GM12878 (cell line): ENCODE results near the gene TCOF1.

Experiments used
- BHLHE40 ChIP-seq, 2 experiments: fragments of 450-650 bp in 1 of 2; IDR thresholded peaks; 2 replicates each; pipeline ENCODE4 v1.6.1; 2011 to 2017; ENCODE audit warnings: low read depth in 2 of 2, borderline replicate concordance in 1 of 2, improper control_type of control experiment in 1 of 2, low read length in 1 of 2, mild to moderate bottlenecking in 1 of 2
- CREB1 ChIP-seq: IDR thresholded peaks from 2 replicates; pipeline ENCODE4 v1.6.1; 2012; ENCODE audit warnings: low read depth, mild to moderate bottlenecking, inconsistent platforms
- CTCF ChIP-seq, 3 experiments: IDR thresholded peaks in 2 of 3; conservative IDR thresholded peaks in 1 of 3; 2 replicates each; pipeline ENCODE4 v1.5.1; 2011; ENCODE audit warnings: low read depth in 3 of 3, low read length in 3 of 3, mild to moderate bottlenecking in 3 of 3, control low read depth in 2 of 3, moderate library complexity in 2 of 3, inconsistent platforms in 1 of 3, mixed read lengths in 1 of 3; ENCODE audit not compliant: control insufficient read depth in 2 of 3, insufficient read depth in 1 of 3; ENCODE audit errors: extremely low read depth in 1 of 3
- E2F4 ChIP-seq: IDR thresholded peaks from 2 replicates; pipeline ENCODE4 v1.6.1; 2012; ENCODE audit warnings: low read depth, low read length, improper control_type of control experiment
- IRF3 ChIP-seq: fragments of 450-650 bp; IDR thresholded peaks from 2 replicates; pipeline ENCODE4 v1.6.1; 2014; ENCODE audit warnings: mild to moderate bottlenecking
- JUND ChIP-seq: IDR thresholded peaks from 2 replicates; pipeline ENCODE4 v1.6.1; 2012; ENCODE audit warnings: low read depth, mild to moderate bottlenecking, low read length, improper control_type of control experiment, moderate library complexity
- NFYA ChIP-seq: IDR thresholded peaks from 2 replicates; pipeline ENCODE4 v1.6.1; 2011; ENCODE audit warnings: low read depth, mild to moderate bottlenecking, low read length, improper control_type of control experiment, borderline replicate concordance
- POLR2A ChIP-seq: IDR thresholded peaks from 2 replicates; pipeline ENCODE4 v1.6.1; 2011; ENCODE audit warnings: low read depth, mild to moderate bottlenecking, low read length
- POLR2AphosphoS5 ChIP-seq: IDR thresholded peaks from 2 replicates; pipeline ENCODE4 v1.6.1; 2011; ENCODE audit warnings: mild to moderate bottlenecking, low read length, inconsistent platforms
- RCOR1 ChIP-seq: conservative IDR thresholded peaks from 2 replicates; pipeline ENCODE4 v1.6.1; 2012; ENCODE audit warnings: low read depth, low read length, improper control_type of control experiment
- SP1 ChIP-seq: IDR thresholded peaks from one replicate; pipeline ENCODE4 v1.6.1; 2011; ENCODE audit warnings: low read depth, low read length

GRCh38 chr5:150386024-150386855, 28.7 kb downstream of the TCOF1 start:
- TF ChIP-seq CTCF (IDR thresholded peaks at IDR 0.05 in 2 of 3, conservative IDR thresholded peaks at IDR 0.05 in 1 of 3; ENCODE audit: control insufficient read depth in 2 of 3, extremely low read depth in 1 of 3, insufficient read depth in 1 of 3, low read depth in 3 of 3, low read length in 3 of 3) (no peak), POLR2AphosphoS5 (no peak), BHLHE40 (IDR thresholded peaks at IDR 0.05; ENCODE audit: borderline replicate concordance in 1 of 2, low read depth in 2 of 2, low read length in 1 of 2) (no peak), NFYA (no peak), IRF3 (no peak), POLR2A (no peak; the same call in 1 of the 2 replicates), E2F4 (no peak), SP1 (no peak), RCOR1 (no peak), CREB1 (no peak), JUND (no peak)
